ENCODE measurements around the gene HJURP. TPM values are rescaled to one million over a fixed set of nuclear protein-coding genes. Genes with fewer than 3 reads are reported as not detected.

Gene HJURP
- total RNA-seq, 1 donor from 2014 or later, result 8.2 TPM

- TF ChIP-seq CTCF (IDR thresholded peaks at IDR 0.05), result no peak
These were observed 52.1 kb downstream of the HJURP start for GRCh38 chr2:233802132-233802815.

GRCh38 chr2:233801357-233802131 is 52.8 kb downstream of the HJURP start:
- Mint-ChIP-seq H3K27ac (ENCODE audit: unreplicated experiment) (no peak overlapping the region), H3K36me3 (ENCODE audit: low read depth) (peaks cover 2% of the 10 kb centered on the region), H3K4me1 (ENCODE audit: low read depth) (peaks cover 4% of the 10 kb centered on the region), H3K4me3 (ENCODE audit: unreplicated experiment) (no peak overlapping the region), H3K9me3 (ENCODE audit: low read depth) (peaks cover 5% of the 10 kb centered on the region), H3K27me3 (ENCODE audit: low read depth) (peaks cover 25% of the 10 kb centered on the region)
- no peak for DNase-seq (ENCODE audit: low spot score)
- no peak for TF ChIP-seq CTCF (IDR thresholded peaks at IDR 0.05)

More at GRCh38 chr2:233802132-233802815, 52.1 kb downstream of the HJURP start:
- H3K27ac Mint-ChIP-seq (ENCODE audit: unreplicated experiment), result no peak overlapping the region
- H3K36me3 Mint-ChIP-seq (ENCODE audit: low read depth), result peaks cover 2% of the 10 kb centered on the region
- H3K4me1 Mint-ChIP-seq (ENCODE audit: low read depth), result peaks cover 4% of the 10 kb centered on the region
- DNase-seq (ENCODE audit: low spot score), result no peak
- H3K4me3 Mint-ChIP-seq (ENCODE audit: unreplicated experiment), result no peak overlapping the region
- peaks cover 25% of the 10 kb centered on the region for H3K27me3 Mint-ChIP-seq (ENCODE audit: low read depth)
- H3K9me3 Mint-ChIP-seq (ENCODE audit: low read depth), result peaks cover 5% of the 10 kb centered on the region

GRCh38 chr2:233800208-233800607 is 54.1 kb downstream of the HJURP start:
- H3K4me3 Mint-ChIP-seq (ENCODE audit: unreplicated experiment), result no peak overlapping the region
- no peak overlapping the region for H3K27ac Mint-ChIP-seq (ENCODE audit: unreplicated experiment)
- no peak for DNase-seq (ENCODE audit: low spot score)
- H3K36me3 Mint-ChIP-seq (ENCODE audit: low read depth), result peaks cover 2% of the 10 kb centered on the region
- peaks cover 21% of the 10 kb centered on the region for H3K27me3 Mint-ChIP-seq (ENCODE audit: low read depth)
- H3K4me1 Mint-ChIP-seq (ENCODE audit: low read depth), result peaks cover 4% of the 10 kb centered on the region
- peaks cover 5% of the 10 kb centered on the region for H3K9me3 Mint-ChIP-seq (ENCODE audit: low read depth)
- TF ChIP-seq CTCF (IDR thresholded peaks at IDR 0.05), result no peak

- Mint-ChIP-seq H3K9me3 (ENCODE audit: low read depth) (peaks cover 5% of the 10 kb centered on the region), H3K27ac (ENCODE audit: unreplicated experiment) (no peak overlapping the region), H3K27me3 (ENCODE audit: low read depth) (peaks cover 17% of the 10 kb centered on the region), H3K4me3 (ENCODE audit: unreplicated experiment) (no peak overlapping the region), H3K4me1 (ENCODE audit: low read depth) (peaks cover 4% of the 10 kb centered on the region), H3K36me3 (ENCODE audit: low read depth) (peaks cover 2% of the 10 kb centered on the region)
- TF ChIP-seq CTCF (IDR thresholded peaks at IDR 0.05), result no peak
- DNase-seq (ENCODE audit: low spot score), result no peak
These were observed 54.6 kb downstream of the HJURP start for GRCh38 chr2:233799716-233800115.

- TF ChIP-seq CTCF (IDR thresholded peaks at IDR 0.05), result no peak
- Mint-ChIP-seq H3K4me1 (ENCODE audit: low read depth) (peaks cover 4% of the 10 kb centered on the region), H3K27me3 (ENCODE audit: low read depth) (peaks cover 12% of the 10 kb centered on the region), H3K36me3 (ENCODE audit: low read depth) (peaks cover 2% of the 10 kb centered on the region), H3K4me3 (ENCODE audit: unreplicated experiment) (no peak overlapping the region), H3K27ac (ENCODE audit: unreplicated experiment) (no peak overlapping the region), H3K9me3 (ENCODE audit: low read depth) (peaks cover 5% of the 10 kb centered on the region)
- no peak for DNase-seq (ENCODE audit: low spot score)
These were observed 55.2 kb downstream of the HJURP start for GRCh38 chr2:233799087-233799665.
